Astrocyte of the hippocampus (primary cell): Measurements from ENCODE around the gene LEMD2.

ENCODE experiments used
- DNase-seq: peaks from one replicate; pipeline ENCODE4 v3.0.0; 2011; ENCODE audit warnings: low read depth, low spot score

LEMD2 gene

DNA sequence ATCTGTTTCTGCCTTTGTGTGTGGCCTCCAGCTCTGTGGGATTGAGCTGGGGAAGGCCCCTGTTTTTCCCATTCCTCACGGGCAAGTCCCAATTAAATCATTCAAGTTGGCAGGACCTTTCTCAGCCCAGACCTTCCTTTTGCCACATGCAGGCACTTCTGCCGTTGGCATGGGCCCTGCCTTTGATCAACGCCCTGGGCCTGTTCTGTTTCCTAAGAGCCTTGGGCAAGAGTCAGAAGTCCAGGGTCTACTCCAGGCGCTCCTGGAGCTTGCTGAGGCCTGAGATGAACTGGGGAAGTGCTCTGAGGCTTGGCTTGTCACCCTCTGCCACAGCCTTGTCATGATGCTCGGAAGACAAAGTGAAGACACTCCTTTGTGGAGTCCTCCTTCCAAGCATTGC lies 49.4 kb downstream of the LEMD2 start:
- DNase-seq, result no peak

DNA sequence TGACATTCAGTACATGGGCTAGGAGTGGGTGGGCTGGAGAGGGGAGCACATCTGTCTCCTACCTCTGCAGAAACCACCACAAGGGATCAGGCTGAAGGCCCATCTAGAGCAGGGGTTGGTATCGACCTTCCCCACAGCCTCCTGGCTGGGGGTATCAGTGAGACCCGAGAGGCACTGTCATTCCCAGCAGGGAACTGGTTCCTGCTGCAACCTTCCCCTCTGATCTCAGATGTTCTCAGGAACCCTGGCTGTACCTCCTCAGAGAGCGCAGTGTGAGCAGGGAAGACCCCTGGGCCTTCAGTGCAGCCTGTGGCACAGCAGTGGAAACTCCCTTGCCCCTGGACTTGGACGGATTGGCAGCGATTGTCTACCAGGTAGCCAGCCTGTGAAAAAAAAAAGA lies 50.1 kb downstream of the LEMD2 start:
- DNase-seq, result no peak

DNA sequence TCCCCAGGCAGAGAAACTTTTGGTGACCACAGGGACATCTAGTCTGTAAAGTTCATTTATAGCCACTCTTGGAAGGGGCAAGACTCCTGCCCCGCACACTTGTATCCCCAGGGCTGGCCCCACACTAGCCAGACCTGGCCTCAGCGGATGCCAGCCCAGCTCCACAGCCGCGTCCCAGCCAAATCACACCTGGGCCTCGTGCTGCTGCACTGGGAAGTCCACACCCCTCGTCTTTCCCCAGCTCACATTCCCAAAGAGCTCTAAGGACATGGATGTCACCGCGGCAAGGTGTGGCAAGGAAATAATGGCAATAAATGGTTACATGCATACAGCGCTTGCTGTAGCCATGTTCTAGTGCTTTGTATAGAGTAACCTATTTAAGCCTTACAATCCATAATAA lies 50.8 kb downstream of the LEMD2 start:
- no peak for DNase-seq

DNA sequence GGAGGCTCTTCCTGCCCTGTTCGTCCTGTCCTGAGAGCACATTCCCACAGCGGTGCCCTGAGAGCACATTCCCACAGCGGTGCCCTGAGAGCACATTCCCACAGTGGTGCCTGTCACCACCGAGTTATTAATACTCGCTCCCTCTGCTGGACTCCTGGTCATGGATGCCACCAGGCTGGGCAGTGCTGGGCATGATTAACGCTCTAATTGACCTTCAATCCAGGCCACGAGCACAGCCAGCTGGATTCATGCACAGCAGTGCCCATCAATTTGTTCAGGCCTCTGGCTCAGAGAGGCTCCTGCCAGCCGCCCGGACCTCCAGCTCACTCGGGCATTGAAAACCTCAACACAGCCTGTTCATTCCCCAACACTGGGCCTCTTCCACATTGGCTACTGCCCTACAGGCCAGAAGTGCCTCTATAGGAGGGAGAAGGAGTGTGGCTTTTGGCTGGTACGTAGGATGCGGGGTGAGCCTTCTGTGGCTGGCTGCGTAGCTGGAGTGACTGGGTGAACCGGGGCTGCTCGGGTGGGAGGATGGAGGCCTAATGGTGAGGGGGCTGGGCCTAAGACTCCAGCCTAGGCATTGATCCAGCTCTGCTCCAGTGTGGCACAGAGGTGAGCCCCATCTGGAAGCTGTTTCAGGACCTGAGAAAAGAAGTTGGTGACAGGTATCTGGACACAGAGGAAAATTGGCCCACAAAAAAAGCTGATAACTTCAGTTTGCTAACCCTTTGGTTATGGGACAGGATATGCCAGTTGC lies 51.5 kb downstream of the LEMD2 start:
- no peak for DNase-seq

DNA sequence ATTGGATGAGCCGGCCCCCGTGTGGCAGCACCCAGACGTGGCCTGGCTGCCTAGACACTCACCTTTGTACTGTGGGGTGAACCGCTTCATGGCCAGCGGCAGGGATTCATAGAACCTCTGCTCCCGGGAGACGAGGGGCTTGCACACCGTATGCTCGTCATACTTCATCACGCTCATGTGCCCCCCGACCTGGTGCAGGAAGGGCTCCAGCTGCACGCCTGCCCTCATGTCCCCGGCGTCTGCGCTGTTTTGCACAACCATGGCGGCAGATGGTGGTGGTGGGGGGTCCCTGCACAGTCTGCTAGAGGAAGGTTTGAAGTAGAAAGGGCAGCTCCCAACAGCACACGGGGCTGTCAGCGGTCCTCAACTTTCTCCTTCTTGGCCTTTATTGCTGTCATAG lies 53.7 kb downstream of the LEMD2 start:
- no peak for DNase-seq

DNA sequence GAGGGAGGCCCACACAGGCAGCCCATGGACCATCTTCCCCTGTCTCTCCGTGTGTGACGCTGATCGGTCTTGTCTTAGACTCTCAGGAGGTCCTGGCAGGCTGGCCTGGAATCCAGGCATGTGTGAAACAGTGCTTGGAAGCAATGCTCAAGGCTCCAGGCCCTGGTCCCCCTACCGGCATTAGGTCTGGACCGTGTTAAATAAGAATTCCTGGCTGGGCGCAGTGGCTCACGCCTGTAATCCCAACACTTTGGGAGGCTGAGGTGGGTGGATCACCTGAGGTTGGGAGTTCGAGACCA lies 55.3 kb downstream of the LEMD2 start:
- no peak for DNase-seq

DNA sequence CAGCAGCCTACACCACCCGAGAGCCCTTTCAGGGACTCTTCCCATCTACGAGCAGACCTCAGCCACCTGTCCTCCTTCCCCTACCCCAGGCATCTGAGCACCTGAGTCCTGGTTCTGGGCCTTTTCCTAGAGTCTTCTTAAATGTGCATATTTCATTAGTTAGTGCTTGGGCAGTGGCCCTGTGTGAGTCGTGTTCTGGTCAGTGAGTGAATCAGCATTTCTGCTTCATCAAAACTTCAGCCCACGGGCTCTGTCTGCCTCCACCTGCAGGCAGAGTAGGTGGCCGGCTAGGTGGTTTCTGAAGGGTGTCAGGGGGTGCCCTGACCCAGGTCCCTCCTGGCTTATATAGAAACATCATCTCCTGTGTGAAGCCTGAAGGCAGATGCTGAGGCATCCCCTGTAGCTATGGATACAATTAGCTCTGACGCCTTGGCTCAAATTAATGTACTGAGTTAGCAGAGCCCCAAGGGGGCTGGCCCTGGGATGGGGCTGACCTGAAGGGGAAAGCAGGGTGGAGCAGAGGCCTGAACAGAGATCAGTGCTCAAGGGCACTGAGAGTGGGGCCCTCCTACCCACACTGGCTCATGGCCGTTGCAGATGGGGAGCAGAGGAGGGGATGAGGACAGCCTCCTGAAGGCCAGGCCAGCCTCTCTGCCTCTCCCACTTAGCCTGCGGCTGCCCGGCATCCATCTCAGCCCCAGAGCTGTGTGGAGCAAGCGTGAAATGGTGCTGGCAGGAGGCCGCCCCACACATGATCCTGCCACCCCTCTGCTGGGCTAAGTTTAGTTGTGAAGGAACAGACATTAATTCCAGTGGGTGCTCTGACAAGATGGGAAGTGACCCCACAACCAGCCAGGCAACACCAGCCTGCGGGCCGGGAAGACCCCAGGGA lies 55.9 kb downstream of the LEMD2 start:
- no peak for DNase-seq

DNA sequence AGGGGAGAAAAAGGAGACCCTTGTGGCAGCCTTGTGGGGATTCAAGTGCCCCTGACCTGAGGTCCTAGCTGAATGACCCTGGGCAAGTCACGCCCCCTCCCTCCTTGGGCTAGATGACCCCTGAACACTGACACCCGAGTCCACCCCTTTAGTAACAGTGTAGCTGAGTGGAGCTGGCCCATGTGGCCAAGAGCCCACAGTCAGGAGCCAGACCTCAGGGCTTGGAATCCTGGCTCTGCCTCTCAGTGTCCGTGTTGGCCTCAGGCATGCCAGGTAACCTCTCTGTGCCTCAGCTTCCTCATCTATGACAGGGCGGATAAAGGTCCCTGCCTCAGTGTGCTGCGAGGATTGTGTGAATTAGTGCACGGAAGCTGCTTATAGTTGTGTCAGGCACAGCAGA lies 56.5 kb downstream of the LEMD2 start:
- DNase-seq, result no peak

DNA sequence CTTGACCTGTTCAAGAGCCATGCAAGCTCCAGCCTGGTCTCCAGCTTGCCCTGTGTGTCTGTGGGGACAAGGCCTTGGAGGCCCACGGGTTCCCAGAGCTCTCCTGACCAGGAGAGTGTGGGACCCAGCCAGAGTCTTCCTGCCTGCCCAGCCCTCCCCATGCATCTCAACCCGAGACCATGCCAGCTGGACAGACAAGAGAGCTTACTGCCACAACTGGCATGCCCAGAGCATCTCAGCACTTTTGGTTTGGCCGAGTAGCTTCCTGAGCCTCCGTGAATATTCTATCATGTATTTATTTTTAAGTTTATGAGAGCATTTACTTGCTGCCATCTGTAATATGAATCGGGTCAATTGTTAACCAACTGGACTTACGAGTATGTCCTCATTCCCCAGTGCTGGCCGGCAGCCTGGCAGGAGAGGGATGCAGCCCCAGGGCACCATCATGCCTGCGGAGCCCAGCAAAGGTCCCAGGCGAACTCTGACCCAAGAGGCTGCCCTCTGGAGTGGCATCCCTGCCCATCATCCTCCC lies 57.1 kb downstream of the LEMD2 start:
- no peak for DNase-seq

DNA sequence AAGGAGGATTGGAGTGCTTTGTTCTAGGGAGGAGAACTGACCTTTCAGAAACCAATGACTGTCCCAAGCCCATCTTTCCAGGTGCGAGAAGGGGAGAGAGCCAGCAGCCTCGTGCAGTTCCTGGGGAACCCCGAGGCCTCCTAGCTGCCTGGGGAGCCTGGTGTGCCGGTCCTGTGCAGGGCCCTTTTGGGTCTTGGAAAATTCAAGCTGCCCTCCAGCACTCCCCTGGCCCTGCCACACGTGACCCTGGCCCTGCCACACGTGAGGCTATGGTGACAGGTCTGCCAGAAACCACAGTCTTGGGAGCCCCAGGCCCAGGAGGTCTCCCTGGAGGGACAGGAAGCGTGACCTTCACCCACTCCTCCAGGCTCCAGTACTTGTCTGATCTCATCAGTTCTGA lies 57.9 kb downstream of the LEMD2 start:
- DNase-seq, result no peak

DNA sequence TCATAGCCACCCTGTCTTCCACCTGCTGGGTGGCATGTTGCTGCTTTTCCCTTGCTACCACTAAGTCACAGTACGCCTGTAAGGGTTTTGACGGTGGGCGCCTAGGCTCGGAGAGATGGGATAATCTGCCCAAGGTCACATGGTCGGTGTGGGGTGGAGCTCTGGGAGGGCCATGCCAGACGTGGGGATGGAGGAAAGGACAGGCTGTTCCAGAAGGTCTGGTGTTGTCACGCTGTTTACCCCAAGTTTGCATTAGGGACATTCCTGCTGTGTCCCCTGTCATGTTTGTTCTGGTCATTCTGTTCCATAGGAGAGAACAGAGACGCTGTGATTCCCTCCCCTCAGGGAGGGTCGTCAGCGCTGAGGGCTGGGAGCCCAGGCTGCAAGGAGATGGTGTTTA lies 58.3 kb downstream of the LEMD2 start:
- DNase-seq, result no peak

DNA sequence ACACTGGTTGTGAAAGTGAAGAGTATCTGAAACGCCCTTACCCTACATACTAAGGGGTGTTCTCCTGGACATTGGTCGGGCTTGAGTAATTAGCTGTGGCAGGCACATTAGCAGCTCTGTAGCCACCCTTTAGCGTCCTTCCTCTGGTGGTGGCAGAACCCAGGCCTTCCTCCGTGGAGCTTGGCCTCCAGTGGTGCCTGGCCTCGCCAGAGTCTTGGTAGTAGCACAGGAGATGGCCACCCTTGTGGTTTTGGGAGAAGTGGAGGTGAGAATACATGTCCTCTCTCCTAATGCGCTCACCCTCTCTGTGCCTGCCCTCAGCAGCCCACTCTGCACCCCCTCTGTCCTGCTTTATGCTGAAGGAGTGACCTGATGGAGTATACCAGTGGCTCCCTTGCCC lies 59.9 kb downstream of the LEMD2 start:
- DNase-seq, result no peak

DNA sequence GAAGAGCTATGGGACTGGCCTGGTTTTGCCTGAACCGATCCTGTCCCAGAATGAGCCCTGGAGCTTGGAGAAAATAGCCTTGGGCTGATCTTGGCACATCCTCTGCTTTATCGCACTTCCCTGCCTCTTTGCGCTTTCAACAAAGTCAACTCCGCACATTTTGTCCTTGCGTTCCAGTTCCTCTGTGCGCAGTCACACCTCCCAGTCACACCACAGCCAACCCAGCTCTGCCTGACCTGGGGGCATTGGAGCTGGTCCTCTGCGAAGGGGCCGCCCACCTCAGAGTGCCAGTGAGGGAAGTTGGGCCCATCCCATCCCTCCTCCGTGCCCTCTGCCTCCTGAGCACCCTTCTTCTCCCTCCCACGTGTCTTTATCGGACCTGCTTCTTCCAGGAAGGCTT lies 60.5 kb downstream of the LEMD2 start:
- DNase-seq, result no peak

DNA sequence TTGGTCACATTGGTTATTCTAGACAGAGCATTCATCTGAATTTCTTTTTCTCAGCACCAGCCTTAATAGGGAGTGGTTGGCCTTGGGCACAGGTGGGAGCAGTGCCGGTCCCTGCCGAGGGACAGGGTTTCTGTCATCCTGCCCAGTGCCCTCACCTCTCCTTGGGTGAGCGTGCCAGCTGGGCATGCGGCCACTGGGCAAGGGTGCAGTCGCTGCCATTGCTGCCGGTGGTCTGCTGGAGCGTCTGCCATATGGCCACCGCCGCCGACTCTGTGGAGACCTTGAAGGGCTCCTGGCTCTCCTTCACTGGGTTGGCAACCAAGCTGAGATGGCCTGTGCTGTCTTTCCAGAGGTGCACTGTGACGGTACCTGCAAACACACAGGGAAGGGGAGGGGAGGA lies 61.0 kb downstream of the LEMD2 start:
- DNase-seq, result no peak

DNA sequence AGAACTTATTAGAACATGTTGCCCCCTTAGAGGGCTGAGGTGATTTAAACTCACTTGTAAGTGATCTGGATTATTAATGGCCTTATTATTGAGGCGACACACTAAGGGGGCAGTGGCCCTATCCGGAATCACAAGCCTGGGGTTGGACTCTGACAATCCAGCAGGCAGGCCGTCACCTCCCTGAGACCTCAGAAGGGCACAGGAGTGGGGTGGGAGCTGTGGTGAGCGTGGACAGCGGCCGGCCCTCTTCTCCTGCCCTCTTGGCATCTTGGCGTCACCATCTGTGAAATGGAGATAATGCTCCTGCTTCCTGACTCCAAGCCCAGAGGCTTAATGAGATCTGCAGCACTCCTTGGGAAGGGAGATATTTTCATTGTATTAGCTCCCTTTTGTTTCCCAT lies 61.8 kb downstream of the LEMD2 start:
- DNase-seq, result no peak

DNA sequence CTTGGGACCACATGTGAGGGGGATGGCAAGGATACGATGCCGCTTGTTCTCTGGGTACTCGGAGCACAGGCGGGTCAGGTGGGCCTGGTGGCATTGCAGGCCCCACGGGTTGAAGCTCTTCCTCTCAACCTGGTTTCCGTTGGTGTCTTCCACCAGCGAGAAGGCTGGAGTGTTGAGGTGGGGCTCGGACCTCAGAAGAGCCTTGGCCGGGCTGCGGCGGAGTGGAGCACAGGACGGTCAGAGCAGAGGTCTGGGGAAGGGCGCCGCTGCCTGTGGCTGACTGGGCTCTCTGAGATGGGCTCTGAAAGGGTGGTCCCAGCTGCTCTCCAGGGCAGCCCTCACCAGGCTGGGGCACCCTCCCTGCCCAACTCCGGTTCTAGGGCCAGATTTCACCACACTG lies 62.2 kb downstream of the LEMD2 start:
- DNase-seq, result no peak

DNA sequence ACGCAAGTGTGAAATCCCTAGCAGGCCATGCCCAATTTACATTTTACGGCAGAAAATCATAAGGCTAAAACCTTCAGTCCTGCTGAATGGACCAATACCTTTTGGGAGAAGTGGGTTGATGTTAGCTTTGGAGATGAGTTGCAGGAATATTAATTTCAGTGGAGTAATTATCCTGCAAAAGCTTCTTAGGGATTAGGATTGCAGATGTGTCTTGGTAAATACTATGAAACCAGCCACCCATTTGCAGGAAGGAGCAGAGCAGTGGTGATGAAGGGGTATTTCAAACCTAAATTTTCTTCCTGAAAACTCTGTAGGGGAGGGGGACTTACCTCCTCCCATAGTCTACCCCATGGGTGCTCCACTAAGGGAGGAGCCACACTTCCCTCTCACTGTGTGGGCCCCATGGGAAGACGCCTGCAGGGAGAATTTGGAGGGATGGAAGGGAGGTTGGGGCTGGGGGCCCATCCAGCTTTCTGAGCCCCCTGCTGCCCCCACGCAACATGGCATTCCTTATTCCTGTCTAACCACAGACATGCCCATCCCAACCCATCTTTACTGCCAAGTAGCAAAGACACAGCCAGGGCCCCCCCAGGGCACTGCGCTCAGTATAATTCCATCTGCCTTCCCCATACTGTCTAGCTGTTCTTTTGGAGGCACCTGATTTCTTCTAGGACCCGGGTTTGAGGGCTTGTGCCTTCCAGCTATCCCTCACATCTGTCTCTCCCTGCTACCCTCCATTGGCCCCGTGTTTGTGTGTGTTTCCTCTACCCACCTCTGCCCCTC lies 62.8 kb downstream of the LEMD2 start:
- DNase-seq, result no peak

DNA sequence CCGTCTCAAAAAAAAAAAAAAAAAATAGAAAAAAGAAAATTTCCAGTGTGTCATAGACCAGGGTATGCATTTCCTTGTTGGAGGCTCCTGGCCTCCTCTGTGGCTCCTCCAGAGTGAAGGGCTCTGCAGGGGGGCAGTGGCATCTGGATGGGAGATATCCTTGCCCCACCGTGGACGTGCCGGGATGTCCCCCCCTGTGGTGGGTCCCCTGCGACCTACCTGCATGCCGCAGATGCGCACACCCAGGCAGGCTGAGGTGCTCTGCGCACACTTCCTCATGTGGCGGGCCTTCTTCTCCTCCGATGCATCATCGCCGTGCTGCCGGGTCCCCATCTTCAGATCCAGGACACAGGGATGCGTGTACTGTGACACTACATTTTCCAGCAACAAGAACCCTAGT lies 63.7 kb downstream of the LEMD2 start:
- DNase-seq, result no peak

DNA sequence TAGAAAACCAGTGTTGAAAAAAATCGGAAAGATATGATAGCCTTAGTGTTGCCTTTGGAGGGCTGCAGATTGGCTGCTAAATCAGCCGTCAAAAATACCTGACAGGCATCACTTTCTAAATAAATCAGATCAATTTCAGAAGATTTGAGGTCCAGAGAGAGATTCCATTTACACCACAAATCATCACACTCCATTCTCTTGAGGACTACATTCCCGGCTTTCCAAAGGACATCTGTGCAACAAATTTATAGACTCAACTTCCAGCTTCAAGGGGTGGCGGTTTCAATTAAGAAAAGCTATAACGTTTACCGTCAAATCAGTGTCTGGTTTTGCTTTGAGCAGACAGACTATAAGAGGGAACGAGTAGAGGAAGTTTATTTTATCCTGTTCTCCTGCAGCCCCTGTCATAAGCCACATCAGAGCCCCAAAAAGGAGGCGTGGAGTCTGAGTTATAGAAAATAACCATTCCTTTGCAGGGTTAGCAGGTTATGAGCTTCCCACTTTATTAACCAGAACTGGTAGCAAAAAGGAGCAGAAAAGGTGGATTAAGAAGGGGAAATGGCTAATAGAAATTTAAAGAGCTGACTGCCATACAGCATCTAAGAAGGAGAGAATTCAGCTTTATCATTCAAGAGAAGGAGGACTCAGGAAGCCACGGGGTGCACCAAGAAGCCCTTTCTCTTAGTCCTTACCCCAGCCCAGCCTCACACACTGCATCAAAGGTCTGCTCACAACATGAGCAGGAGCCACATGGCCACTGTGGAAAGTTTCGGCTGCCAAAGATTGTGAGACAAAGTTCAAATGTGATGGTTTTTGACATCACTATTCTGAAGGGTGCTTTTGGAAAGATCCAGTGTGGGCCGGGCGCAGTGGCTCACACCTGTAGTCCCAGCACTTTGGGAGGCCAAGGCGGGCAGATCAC lies 64.6 kb downstream of the LEMD2 start:
- no peak for DNase-seq

DNA sequence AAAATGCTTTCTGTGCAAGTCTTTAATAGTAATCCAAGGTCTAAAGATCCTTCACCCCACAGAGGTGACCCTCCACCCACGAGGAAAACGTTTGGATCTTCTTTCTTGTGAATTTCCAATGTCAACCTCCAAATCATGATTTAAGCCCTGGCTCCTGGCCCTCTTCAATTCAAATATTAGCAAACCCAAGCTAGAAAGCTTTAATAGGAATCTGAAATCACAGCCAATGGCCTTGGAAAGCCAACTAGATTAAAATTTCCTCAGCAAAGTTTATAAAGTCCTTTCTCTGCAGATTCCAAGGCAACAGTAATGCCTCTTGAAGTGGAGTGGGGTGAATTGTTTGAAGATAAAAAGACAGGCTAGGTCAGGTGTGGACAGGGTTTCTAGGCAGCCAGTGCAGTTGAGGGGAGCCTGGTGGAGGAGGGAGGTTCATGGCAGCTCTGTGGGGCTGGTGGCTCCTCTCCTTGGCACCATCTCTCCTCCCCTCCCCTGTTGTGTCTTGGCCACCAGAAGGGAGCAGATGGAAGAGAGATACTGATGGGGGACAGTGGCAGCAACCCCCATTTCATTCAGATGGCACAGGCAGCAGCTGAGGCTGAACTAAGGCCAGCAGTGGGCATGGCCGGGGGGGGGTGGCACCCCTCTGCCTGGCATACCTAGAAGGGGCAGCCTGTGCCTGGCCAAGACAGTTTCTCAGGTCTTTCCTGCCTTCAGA lies 65.4 kb downstream of the LEMD2 start:
- no peak for DNase-seq
